Stimulated activated naive CD8-positive, alpha-beta T cell treated with anti-CD3 and anti-CD28 coated beads, Interleukin-15, amount 100 ng/mL, for 72 hours (primary cell): ENCODE measurements around the gene SP140L.

Experiments
- ATAC-seq: fragments of 150-1000 bp; cut with Tn5 transposase; 2 replicates; pipeline ENCODE4 v1.10.0; 2021; ENCODE audit warnings: mild to moderate bottlenecking, moderate library complexity
- DNase-seq, 2 donors: peaks; one replicate each; pipeline ENCODE4 v3.0.0; 2021 to 2022
- H3K27ac Mint-ChIP-seq, 2 donors: one replicate each; pipeline ENCODE4 v1.8.0; 2022; ENCODE audit warnings: mild to moderate bottlenecking in 2 of 2, mixed read lengths in 2 of 2, moderate library complexity in 2 of 2
- H3K27me3 Mint-ChIP-seq: one replicate; pipeline ENCODE4 v1.8.0; 2022; ENCODE audit warnings: mixed read lengths
- H3K4me1 Mint-ChIP-seq: one replicate; pipeline ENCODE4 v1.8.0; 2022; ENCODE audit warnings: mild to moderate bottlenecking, mixed read lengths
- H3K4me3 Mint-ChIP-seq, 2 donors: one replicate each; pipeline ENCODE4 v1.8.0; 2022; ENCODE audit warnings: mild to moderate bottlenecking in 2 of 2, mixed read lengths in 2 of 2, moderate library complexity in 1 of 2
- H3K9me3 Mint-ChIP-seq, 2 donors: one replicate each; pipeline ENCODE4 v1.8.0; 2022; ENCODE audit warnings: mixed read lengths in 2 of 2

The SP140L gene

GRCh38 chr2:230318190-230319121 lies 8.5 kb upstream of the SP140L start:
- Mint-ChIP-seq H3K27ac (peak overlapping the region; percentile 91 to 96), H3K4me3 (peak overlapping the region; percentile 71 to 76), H3K27me3 (no peaks in the 10 kb centered on the region), H3K4me1 (peaks cover 59% of the 10 kb centered on the region), H3K9me3 (peaks cover 16 to 20% of the 10 kb centered on the region in 2 donors)
- DNase-seq, result no peak
- ATAC-seq, result peak; percentile 38

DNA sequence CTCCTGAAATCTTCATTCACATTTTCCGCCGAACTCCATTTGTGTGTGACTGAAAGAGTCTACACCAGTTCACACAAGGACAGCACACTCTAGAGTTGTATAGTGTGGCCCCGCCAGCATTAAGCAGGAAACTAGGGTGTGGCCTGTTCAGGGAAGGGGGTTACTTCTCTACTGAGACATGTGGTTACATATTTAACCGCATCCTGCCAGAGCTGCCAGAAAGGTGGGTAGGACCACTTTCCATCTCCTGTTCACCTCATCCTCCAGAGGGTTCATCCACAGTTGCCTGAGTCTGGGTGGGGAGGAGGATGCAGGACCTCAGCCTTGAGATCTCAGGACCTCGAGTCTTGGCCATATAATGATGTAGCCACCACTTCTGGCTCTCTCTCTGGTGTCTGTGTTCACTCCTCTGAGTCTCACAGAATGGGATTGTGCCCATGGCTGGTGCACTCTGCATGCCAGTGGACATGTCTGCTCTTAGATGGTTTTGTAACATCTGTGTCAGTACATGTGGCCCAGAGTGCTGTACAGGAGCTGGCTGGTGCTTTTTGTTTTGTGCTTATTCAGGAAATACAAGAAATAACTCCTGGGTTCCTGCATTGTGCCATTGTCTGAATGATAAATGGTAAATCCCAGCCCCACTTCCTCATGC lies 7.7 kb upstream of the SP140L start:
- Mint-ChIP-seq H3K27me3 (no peaks in the 10 kb centered on the region), H3K4me1 (peaks cover 67% of the 10 kb centered on the region), H3K27ac (peak overlapping the region; percentile 65 to 91), H3K4me3 (peak overlapping the region; percentile 54 to 76), H3K9me3 (peaks cover 16 to 18% of the 10 kb centered on the region in 2 donors)
- ATAC-seq (peak; percentile 98), DNase-seq (peak; percentile 70 to 83)

DNA sequence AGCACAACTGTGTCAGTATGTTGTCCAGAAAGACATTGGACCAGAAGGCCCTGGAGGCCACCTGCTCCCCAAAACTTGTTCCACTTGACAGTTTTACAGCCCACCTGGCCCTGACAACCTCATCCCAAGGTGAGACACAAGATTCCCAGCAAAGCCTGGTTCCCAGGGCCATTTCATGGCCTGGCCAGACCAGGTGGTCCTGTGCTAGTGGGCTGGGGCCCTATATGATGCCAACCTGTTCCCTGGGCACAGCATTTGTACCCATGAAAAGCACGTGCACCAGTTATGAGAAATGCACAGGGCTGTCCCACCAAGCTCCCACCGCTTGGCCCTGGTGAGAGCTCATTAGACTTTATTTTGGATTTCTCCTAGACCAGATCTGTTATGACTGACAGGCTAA lies 6.0 kb upstream of the SP140L start:
- Mint-ChIP-seq H3K4me1 (peaks cover 84% of the 10 kb centered on the region), H3K27me3 (no peaks in the 10 kb centered on the region), H3K9me3 (peaks cover 16% of the 10 kb centered on the region in 2 donors), H3K4me3 (no peak overlapping the region), H3K27ac (no peak overlapping the region)
- DNase-seq, result no peak
- no peak for ATAC-seq

DNA sequence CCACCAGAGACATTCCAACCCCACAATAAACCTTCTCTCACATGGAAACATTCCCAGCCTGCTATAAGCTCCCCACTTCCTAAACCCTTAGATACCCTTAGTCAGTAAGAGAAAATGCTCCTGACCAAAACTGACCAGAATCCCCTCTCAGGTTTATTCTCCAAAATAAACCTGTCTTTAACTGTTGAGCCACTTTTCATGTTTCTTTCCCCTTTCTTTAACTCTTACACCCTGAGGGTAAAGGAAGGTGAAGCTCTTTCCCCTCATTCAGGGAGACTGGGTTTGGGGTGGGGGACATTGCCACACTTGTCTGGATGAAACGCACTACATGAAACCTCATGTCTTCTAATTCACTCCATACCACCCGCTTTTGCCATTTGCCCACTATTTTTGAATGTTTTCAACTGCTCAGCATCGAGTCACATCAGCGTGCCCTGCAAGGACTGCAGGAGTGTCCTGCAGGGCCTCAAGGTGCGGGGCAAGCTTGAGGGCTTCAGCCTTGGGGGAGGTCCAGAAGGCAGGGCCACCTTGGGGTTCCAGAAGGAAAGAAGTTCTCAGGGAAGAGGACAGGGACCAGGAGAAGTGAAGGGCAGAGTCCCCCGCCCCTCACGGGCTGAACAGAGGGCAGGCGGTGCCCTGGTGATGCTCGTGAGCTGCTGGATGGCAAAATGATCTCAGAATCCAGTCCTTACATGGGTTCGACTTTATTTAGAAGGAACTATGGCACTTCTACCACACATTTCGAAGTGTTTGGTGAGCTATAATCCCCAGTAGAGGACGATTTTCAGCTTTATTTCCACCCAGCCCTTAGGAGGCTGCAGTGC lies 4.2 kb upstream of the SP140L start:
- peak overlapping the region in 1 of 2 donors; percentile 37 for H3K27ac Mint-ChIP-seq
- H3K27me3 Mint-ChIP-seq, result no peaks in the 10 kb centered on the region
- no peak for ATAC-seq
- H3K9me3 Mint-ChIP-seq, result peaks cover 16% of the 10 kb centered on the region in 2 donors
- H3K4me1 Mint-ChIP-seq, result peaks cover 88% of the 10 kb centered on the region
- no peak overlapping the region for H3K4me3 Mint-ChIP-seq
- DNase-seq, result no peak

DNA sequence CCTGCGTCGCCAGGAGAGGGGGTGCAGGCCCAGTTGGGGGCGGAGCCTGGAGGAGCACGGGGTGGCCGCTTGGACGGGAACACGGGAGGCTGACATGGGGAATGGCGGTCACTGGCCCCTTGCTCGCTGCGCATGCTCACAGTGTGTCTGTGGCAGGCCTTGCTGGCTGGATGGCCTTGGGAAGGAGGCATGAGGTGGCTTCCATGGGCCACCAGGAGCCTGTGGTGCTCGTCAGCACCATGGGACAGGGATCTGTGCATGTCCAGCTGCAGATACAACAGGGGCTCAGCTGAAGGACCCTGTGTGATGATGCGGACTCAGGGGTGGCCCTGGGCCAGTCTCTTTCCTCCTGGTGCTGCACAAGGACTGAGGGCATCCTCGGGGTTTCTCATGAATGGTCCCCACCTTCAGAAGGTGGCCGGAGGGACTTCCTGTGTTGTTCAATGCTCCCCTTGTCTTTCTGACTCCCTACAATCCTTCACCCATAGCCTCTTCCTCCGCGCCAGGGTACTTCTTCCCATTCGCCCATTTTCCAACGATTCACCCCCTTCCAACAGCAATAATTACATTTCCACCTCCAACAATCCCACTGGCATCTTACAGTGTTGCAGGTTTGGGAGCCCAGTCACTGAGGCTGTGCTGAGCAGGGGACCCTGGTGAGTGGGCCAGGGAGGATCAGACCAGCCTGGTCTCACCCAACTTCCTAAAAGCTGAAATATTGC lies 3.4 kb upstream of the SP140L start:
- DNase-seq, result no peak
- peak overlapping the region in 1 of 2 donors; percentile 37 for H3K27ac Mint-ChIP-seq
- H3K4me3 Mint-ChIP-seq, result no peak overlapping the region
- H3K27me3 Mint-ChIP-seq, result no peaks in the 10 kb centered on the region
- ATAC-seq, result no peak
- peaks cover 16% of the 10 kb centered on the region in 2 donors for H3K9me3 Mint-ChIP-seq
- H3K4me1 Mint-ChIP-seq, result peaks cover 82% of the 10 kb centered on the region

- Mint-ChIP-seq H3K27ac (no peak overlapping the region), H3K4me3 (no peak overlapping the region), H3K27me3 (no peaks in the 10 kb centered on the region), H3K4me1 (peaks cover 82% of the 10 kb centered on the region), H3K9me3 (peaks cover 16% of the 10 kb centered on the region in 2 donors)
- ATAC-seq (no peak), DNase-seq (no peak)
Measured at GRCh38 chr2:230324503-230324902, 2.5 kb upstream of the SP140L start.

DNA sequence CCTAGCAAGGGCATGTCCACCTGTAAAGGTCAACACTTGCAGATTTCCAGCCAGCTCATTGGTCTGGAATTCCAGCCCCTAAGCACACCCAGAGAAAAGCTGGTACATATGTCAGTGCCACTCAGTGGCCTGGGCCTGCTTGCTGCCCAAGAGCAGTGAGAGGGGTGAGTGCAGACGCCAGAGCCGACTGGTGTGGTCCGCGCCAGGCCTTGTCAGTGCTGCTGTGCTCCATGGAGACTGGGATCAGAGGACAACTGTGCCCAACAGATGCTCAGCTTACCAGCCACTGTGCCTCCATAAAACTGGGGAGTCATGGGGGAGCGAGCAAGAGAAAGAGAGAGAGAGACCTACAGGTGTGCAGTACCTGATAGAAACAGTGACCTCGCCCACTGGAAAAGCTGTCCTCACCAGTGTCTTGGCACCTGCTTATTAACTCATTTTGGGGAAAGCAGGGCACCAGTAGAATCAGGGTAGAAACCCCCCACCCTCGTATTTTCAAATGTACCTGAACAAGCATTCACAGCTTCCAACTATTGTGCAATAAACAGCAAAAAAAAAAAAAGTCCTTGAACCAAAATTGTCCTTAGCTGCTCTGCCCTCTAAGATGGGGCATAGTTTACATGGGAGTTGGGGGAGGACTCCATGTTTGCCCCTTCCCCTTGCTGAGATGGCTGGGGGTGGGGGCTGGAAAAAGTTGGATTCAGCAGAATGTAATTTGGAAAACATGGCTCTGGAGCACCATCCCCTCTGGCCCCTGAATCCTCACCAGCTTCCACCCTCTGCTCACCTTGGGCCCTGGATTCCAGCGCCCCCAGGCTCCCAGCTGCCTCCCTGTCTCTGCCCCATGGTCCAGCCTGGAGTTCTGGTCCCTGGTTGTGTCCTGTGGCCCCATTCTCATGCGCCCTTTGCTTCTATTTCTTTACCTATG lies 1.4 kb upstream of the SP140L start:
- no peaks in the 10 kb centered on the region for H3K27me3 Mint-ChIP-seq
- peaks cover 12 to 16% of the 10 kb centered on the region in 2 donors for H3K9me3 Mint-ChIP-seq
- H3K4me1 Mint-ChIP-seq, result peaks cover 87% of the 10 kb centered on the region
- no peak for ATAC-seq
- peak overlapping the region; percentile 97 for H3K4me3 Mint-ChIP-seq
- peak overlapping the region; percentile 99 to 100 for H3K27ac Mint-ChIP-seq
- no peak for DNase-seq

- Mint-ChIP-seq H3K4me1 (peaks cover 87% of the 10 kb centered on the region), H3K9me3 (peaks cover 8 to 11% of the 10 kb centered on the region in 2 donors), H3K27ac (peak overlapping the region; percentile 99 to 100), H3K27me3 (no peaks in the 10 kb centered on the region), H3K4me3 (peak overlapping the region; percentile 97)
- ATAC-seq (peak; percentile 53), DNase-seq (no peak)
Measured at GRCh38 chr2:230327418-230328154, 593 bp downstream of the SP140L start.

DNA sequence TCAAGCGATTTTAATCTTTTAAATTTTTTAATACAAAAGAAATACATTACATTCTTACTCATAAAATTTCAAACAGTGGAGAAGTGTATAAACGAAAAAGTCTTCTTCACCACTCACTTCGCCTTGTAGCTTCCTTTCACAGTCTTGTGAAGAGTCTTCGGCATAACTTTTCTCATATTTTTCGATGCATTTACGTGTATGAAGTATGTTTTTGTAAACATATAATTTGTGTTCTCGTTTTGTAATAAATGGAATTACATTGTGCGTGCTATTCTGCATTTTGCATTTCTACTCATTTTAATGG lies 1.1 kb downstream of the SP140L start:
- peaks cover 3 to 6% of the 10 kb centered on the region in 2 donors for H3K9me3 Mint-ChIP-seq
- H3K27ac Mint-ChIP-seq, result peak overlapping the region in 1 of 2 donors; percentile 78
- ATAC-seq (no peak), DNase-seq (no peak)
- no peaks in the 10 kb centered on the region for H3K27me3 Mint-ChIP-seq
- peaks cover 87% of the 10 kb centered on the region for H3K4me1 Mint-ChIP-seq
- H3K4me3 Mint-ChIP-seq, result peak overlapping the region; percentile 97

GRCh38 chr2:230329946-230330605 lies 3.1 kb downstream of the SP140L start:
- peak overlapping the region in 1 of 2 donors; percentile 78 for H3K27ac Mint-ChIP-seq
- ATAC-seq (no peak), DNase-seq (no peak)
- peaks cover 0 to 5% of the 10 kb centered on the region in 2 donors for H3K9me3 Mint-ChIP-seq
- H3K27me3 Mint-ChIP-seq, result no peaks in the 10 kb centered on the region
- H3K4me1 Mint-ChIP-seq, result peaks cover 88% of the 10 kb centered on the region
- peak overlapping the region; percentile 97 for H3K4me3 Mint-ChIP-seq

DNA sequence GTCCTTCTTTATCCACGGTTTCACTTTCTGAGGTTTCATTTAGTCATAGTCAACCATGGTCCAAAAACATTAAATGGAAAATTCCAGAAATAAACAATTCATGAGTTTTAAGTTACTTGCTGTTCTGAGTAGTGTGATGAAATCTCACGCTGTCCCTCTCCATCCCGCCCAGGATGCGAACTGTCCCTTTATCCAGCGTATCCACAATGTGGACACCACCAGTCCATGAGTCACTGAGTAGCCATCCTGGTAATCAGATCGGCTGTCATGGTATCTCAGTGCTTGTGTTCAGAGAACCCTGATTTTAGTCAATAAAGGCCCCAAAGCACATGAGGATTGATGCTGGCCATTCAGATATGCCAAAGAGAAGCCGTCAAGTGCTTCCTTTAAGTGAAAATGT lies 3.7 kb downstream of the SP140L start:
- peak overlapping the region in 1 of 2 donors; percentile 88 for H3K27ac Mint-ChIP-seq
- H3K4me1 Mint-ChIP-seq, result peaks cover 88% of the 10 kb centered on the region
- DNase-seq (no peak), ATAC-seq (no peak)
- H3K4me3 Mint-ChIP-seq, result peak overlapping the region; percentile 97
- no peaks in the 10 kb centered on the region for H3K27me3 Mint-ChIP-seq
- H3K9me3 Mint-ChIP-seq, result peaks cover 0 to 5% of the 10 kb centered on the region in 2 donors

DNA sequence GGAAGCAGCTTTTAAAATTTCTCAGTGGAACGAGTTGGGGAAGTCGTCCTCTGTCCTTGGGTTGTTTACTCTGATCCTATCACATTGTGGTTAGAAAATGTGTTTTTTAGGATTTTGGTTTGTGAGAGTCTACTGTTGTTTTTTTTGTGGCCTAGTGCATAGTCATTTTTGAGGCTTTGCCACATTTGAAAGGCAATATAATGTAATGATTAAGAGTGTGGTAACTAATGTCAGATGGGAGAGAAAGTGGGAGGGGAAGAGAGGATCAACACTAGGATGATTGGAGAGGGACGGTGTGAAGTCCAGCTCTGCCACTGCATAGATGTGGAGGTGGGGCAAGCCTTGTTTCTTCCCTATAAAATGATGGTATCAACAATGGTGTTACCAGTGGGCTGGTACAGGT lies 8.5 kb downstream of the SP140L start:
- H3K4me3 Mint-ChIP-seq, result peak overlapping the region; percentile 60 to 72
- ATAC-seq (peak; percentile 78), DNase-seq (no peak)
- H3K9me3 Mint-ChIP-seq, result peaks cover 0 to 5% of the 10 kb centered on the region in 2 donors
- H3K4me1 Mint-ChIP-seq, result peaks cover 66% of the 10 kb centered on the region
- no peaks in the 10 kb centered on the region for H3K27me3 Mint-ChIP-seq
- H3K27ac Mint-ChIP-seq, result peak overlapping the region; percentile 56 to 75

GRCh38 chr2:230335864-230336506 lies 9.0 kb downstream of the SP140L start:
- Mint-ChIP-seq H3K27me3 (no peaks in the 10 kb centered on the region), H3K9me3 (peaks cover 0 to 5% of the 10 kb centered on the region in 2 donors), H3K4me1 (peaks cover 61% of the 10 kb centered on the region), H3K27ac (peak overlapping the region; percentile 68 to 75), H3K4me3 (peak overlapping the region; percentile 60 to 72)
- DNase-seq (no peak), ATAC-seq (peak; percentile 76)
